Activated B cell treated with CpG ODN at 0.5 μM for 24 hours (primary cell): ENCODE data around the gene RBM6. TPM values are rescaled to one million over a fixed set of nuclear protein-coding genes. Genes with fewer than 3 reads are reported as not detected.
"Not testable (repeated sequence)": the region's sequence is repeated elsewhere in the genome, so short reads cannot be mapped to it uniquely, and the experiment has no call there.

Experiments used
- ATAC-seq: fragments of 200-7000 bp; cut with Tn5 transposase; one replicate; pipeline ENCODE4 v1.10.0; 2021; ENCODE audit warnings: low read depth, mild to moderate bottlenecking, moderate library complexity
- CTCF ChIA-PET: fragments of 350-600 bp; sonication (Branson Sonifier 250); formaldehyde crosslinking; loops from one replicate; lab custom pipeline; 2021; ENCODE audit warnings: antibody characterized with exemption; lab: Charles Lee
- POLR2A ChIA-PET: fragments of 350-600 bp; sonication (Branson Sonifier 250); formaldehyde crosslinking; loops from one replicate; lab custom pipeline; 2021; ENCODE audit warnings: antibody characterized with exemption; lab: Charles Lee
- DNase-seq: peaks from one replicate; pipeline ENCODE4 v3.0.0; 2022
- H3K27ac Mint-ChIP-seq: one replicate; pipeline ENCODE4 v1.8.0; 2020; ENCODE audit warnings: mixed read lengths
- H3K27me3 Mint-ChIP-seq: one replicate; pipeline ENCODE4 v1.8.0; 2021; ENCODE audit warnings: mixed read lengths
- H3K36me3 Mint-ChIP-seq: one replicate; pipeline ENCODE4 v1.8.0; 2021; ENCODE audit warnings: low read depth, mixed read lengths
- H3K4me1 Mint-ChIP-seq: one replicate; pipeline ENCODE4 v1.8.0; 2021; ENCODE audit warnings: mixed read lengths
- H3K4me3 Mint-ChIP-seq: one replicate; pipeline ENCODE4 v1.8.0; 2020; ENCODE audit warnings: mild to moderate bottlenecking, mixed read lengths
- H3K9me3 Mint-ChIP-seq: one replicate; pipeline ENCODE4 v1.8.0; 2020; ENCODE audit warnings: mixed read lengths
- CTCF ChIP-seq: fragments of 200-600 bp; IDR thresholded peaks from one replicate; pipeline ENCODE4 v1.8.0; 2022; ENCODE audit warnings: antibody characterized with exemption, mild to moderate bottlenecking
- intact Hi-C: fragments of 100-400 bp; cut with micrococcal nuclease; formaldehyde crosslinking; loops from one replicate; pipeline ENCODE4 v1.15.1; 2024
- total RNA-seq: library from RNA; stranded (reverse); gene quantifications from 2 replicates; pipeline ENCODE4 v1.2.3, GENCODE V29; 2022

Gene RBM6
- total RNA-seq, 1 donor from 2014 or later: 172 TPM

GRCh38 chr3:49929291-49930167 lies 10.4 kb upstream of the RBM6 start, which contains the start of gene MON1A:
TSS of gene MON1A (minus strand) at chr3:49929811. CDS start at chr3:49913346, 16,465 bp downstream.
- CTCF ChIA-PET: interaction anchor here (1.0 to 1.7 kb wide), 5 partner anchors 10 to 91 kb away, joined by 3 to 5 read pairs (median 4); partner anchors contain the start of gene RBM6
- TF ChIP-seq CTCF: no peak
- ATAC-seq (peak; percentile 95), DNase-seq (peak; percentile 92)
- no peaks in the 10 kb centered on the region for H3K9me3 Mint-ChIP-seq
- H3K27me3 Mint-ChIP-seq: no peaks in the 10 kb centered on the region
- intact Hi-C loops: loop anchor here (1.0 to 5.0 kb wide), 6 partner anchors 10 to 1373 kb away; partner anchors contain the start of genes NICN1, PFKFB4 and TRAIP
- peak within 1 kb of the TSS; percentile 79 for H3K27ac Mint-ChIP-seq
- no peaks in the 10 kb centered on the region for H3K36me3 Mint-ChIP-seq
- POLR2A ChIA-PET: interaction anchor here (0.5 to 4.2 kb wide), 11 partner anchors 10 to 398 kb away, joined by 3 to 72 read pairs (median 3); partner anchors contain the start of genes GMPPB, GNAI2, INKA1 and RBM6
- peaks cover 16% of the 10 kb centered on the region for H3K4me1 Mint-ChIP-seq
- peak within 1 kb of the TSS; percentile 86 for H3K4me3 Mint-ChIP-seq

- Mint-ChIP-seq H3K9me3 (no peaks in the 10 kb centered on the region), H3K27me3 (no peaks in the 10 kb centered on the region), H3K27ac (peak overlapping the region; percentile 79), H3K36me3 (no peaks in the 10 kb centered on the region), H3K4me3 (peak overlapping the region; percentile 86), H3K4me1 (peaks cover 16% of the 10 kb centered on the region)
- intact Hi-C loops: no loop called here
- ATAC-seq: no peak
- no peak for TF ChIP-seq CTCF
- DNase-seq: no peak
- CTCF ChIA-PET: interaction anchor here (1.0 to 1.5 kb wide), 4 partner anchors 10 to 91 kb away, joined by 3 to 5 read pairs (median 4); partner anchors contain the start of gene RBM6
- POLR2A ChIA-PET: interaction anchor here (0.5 to 4.2 kb wide), 11 partner anchors 10 to 434 kb away, joined by 3 to 72 read pairs (median 3); partner anchors contain the start of genes GMPPB, GNAI2, INKA1 and RBM6
These were observed 9.7 kb upstream of the RBM6 start for GRCh38 chr3:49930168-49930690.

- no peaks in the 10 kb centered on the region for H3K9me3 Mint-ChIP-seq
- peaks cover 16% of the 10 kb centered on the region for H3K4me1 Mint-ChIP-seq
- DNase-seq: no peak
- no peak for TF ChIP-seq CTCF
- intact Hi-C loops: no loop called here
- POLR2A ChIA-PET: interaction anchor here (1.2 to 4.2 kb wide), 3 partner anchors 9 to 16 kb away, joined by 3 to 72 read pairs (median 17); partner anchors contain the start of gene RBM6
- no peaks in the 10 kb centered on the region for H3K36me3 Mint-ChIP-seq
- H3K27ac Mint-ChIP-seq: no peak overlapping the region
- CTCF ChIA-PET: no interaction called here
- peak overlapping the region; percentile 13 for H3K4me3 Mint-ChIP-seq
- no peak for ATAC-seq
- no peaks in the 10 kb centered on the region for H3K27me3 Mint-ChIP-seq
These were observed 9.0 kb upstream of the RBM6 start for GRCh38 chr3:49930922-49931321.

GRCh38 chr3:49932281-49932680 lies 7.7 kb upstream of the RBM6 start:
- H3K9me3 Mint-ChIP-seq, H3K27me3 Mint-ChIP-seq, ATAC-seq, intact Hi-C loops, H3K36me3 Mint-ChIP-seq, CTCF ChIA-PET, H3K4me3 Mint-ChIP-seq, DNase-seq, H3K27ac Mint-ChIP-seq, POLR2A ChIA-PET: not testable (repeated sequence)
- H3K4me1 Mint-ChIP-seq: peaks cover 16% of the 10 kb centered on the region

GRCh38 chr3:49937090-49937489 lies 2.9 kb upstream of the RBM6 start:
- intact Hi-C loops: no loop called here
- no peak for ATAC-seq
- Mint-ChIP-seq H3K4me3 (no peak overlapping the region), H3K27me3 (no peaks in the 10 kb centered on the region), H3K4me1 (peaks cover 23% of the 10 kb centered on the region), H3K36me3 (peaks cover 6% of the 10 kb centered on the region), H3K27ac (no peak overlapping the region), H3K9me3 (no peaks in the 10 kb centered on the region)
- no peak for DNase-seq
- POLR2A ChIA-PET: interaction anchor here (0.7 kb wide), 1 partner anchor 817 kb away, joined by 3 read pairs; the partner anchor contains the start of gene USP19
- TF ChIP-seq CTCF: no peak
- CTCF ChIA-PET: interaction anchor here (0.7 kb wide), 1 partner anchor 18 kb away, joined by 3 read pairs; no protein-coding TSS in a partner anchor
